HepG2 (cell line): ENCODE results near the gene E2F1. TPM values are rescaled to one million over a fixed set of nuclear protein-coding genes. Genes with fewer than 3 reads are reported as not detected.

Experiments
- ATRX ChIP-seq: sonication (generic); formaldehyde crosslinking; IDR thresholded peaks from 2 replicates; pipeline ENCODE4 v1.4.0; 2020; ENCODE audit warnings: missing genetic modification reagents, borderline replicate concordance
- ETV5 ChIP-seq: IDR thresholded peaks from 2 replicates; pipeline ENCODE4 v1.6.1; 2018; ENCODE audit warnings: missing biosample characterization, missing genetic modification reagents, inconsistent platforms, borderline replicate concordance
- FOSL1 ChIP-seq: sonication (generic); formaldehyde crosslinking; IDR thresholded peaks from 2 replicates; pipeline ENCODE4 v1.9.0; 2021; ENCODE audit warnings: missing genetic modification reagents, borderline replicate concordance
- FOXA3 ChIP-seq: IDR thresholded peaks from 2 replicates; pipeline ENCODE4 v1.6.1; 2016; ENCODE audit warnings: missing genetic modification reagents, missing compliant biosample characterization
- GATAD1 ChIP-seq: IDR thresholded peaks from 2 replicates; pipeline ENCODE4 v1.6.1; 2016; ENCODE audit warnings: missing genetic modification reagents, missing compliant biosample characterization
- IKZF5 ChIP-seq: IDR thresholded peaks from 2 replicates; pipeline ENCODE4 v1.6.1; 2018; ENCODE audit warnings: missing genetic modification reagents, mild to moderate bottlenecking, missing compliant biosample characterization
- JUND ChIP-seq: sonication (generic); formaldehyde crosslinking; IDR thresholded peaks from 2 replicates; pipeline ENCODE4 v1.8.0; 2022; ENCODE audit warnings: mild to moderate bottlenecking, missing genetic modification reagents
- KMT2A ChIP-seq: sonication (generic); formaldehyde crosslinking; IDR thresholded peaks from 2 replicates; pipeline ENCODE4 v1.4.0; 2020; ENCODE audit warnings: missing genetic modification reagents
- MLX ChIP-seq: IDR thresholded peaks from 2 replicates; pipeline ENCODE4 v1.6.1; 2016
- NCOR1 ChIP-seq: fragments of 200-600 bp; sonication (generic); IDR thresholded peaks from 2 replicates; pipeline ENCODE4 v1.7.0; 2017; ENCODE audit warnings: antibody characterized with exemption, low read length, borderline replicate concordance
- NR2F2 ChIP-seq: IDR thresholded peaks from 2 replicates; pipeline ENCODE4 v1.6.1; 2012; ENCODE audit warnings: low read depth, inconsistent platforms, borderline replicate concordance
- PAWR ChIP-seq: sonication (generic); formaldehyde crosslinking; IDR thresholded peaks from 2 replicates; pipeline ENCODE4 v1.4.0; 2020; ENCODE audit warnings: missing genetic modification reagents, mild to moderate bottlenecking, borderline replicate concordance
- PBX2 ChIP-seq: IDR thresholded peaks from 2 replicates; pipeline ENCODE4 v1.6.1; 2016; ENCODE audit warnings: control low read depth
- PPARG ChIP-seq: conservative IDR thresholded peaks from 2 replicates; pipeline ENCODE4 v1.6.1; 2016; ENCODE audit warnings: missing biosample characterization, missing genetic modification reagents
- RCOR2 ChIP-seq: IDR thresholded peaks from 2 replicates; pipeline ENCODE4 v1.6.1; 2016; ENCODE audit warnings: missing biosample characterization, missing genetic modification reagents
- RXRB ChIP-seq: IDR thresholded peaks from 2 replicates; pipeline ENCODE4 v1.6.1; 2016; ENCODE audit warnings: borderline replicate concordance, missing genetic modification reagents, missing compliant biosample characterization
- SAP130 ChIP-seq: IDR thresholded peaks from 2 replicates; pipeline ENCODE4 v1.6.1; 2016; ENCODE audit warnings: low read depth
- SKI ChIP-seq: fragments of 450-650 bp; IDR thresholded peaks from one replicate; pipeline ENCODE4 v1.6.1; 2018; ENCODE audit warnings: mild to moderate bottlenecking; ENCODE audit not compliant: partially characterized antibody
- ZBTB42 ChIP-seq: sonication (generic); formaldehyde crosslinking; IDR thresholded peaks from 2 replicates; pipeline ENCODE4 v1.5.0; 2020; ENCODE audit warnings: mild to moderate bottlenecking, missing genetic modification reagents
- ZFYVE20 ChIP-seq: sonication (generic); formaldehyde crosslinking; IDR thresholded peaks from 2 replicates; pipeline ENCODE4 v1.8.0; 2023; ENCODE audit warnings: low read depth, mild to moderate bottlenecking, moderate library complexity, missing genetic modification reagents, borderline replicate concordance
- ZGPAT ChIP-seq: IDR thresholded peaks from 2 replicates; pipeline ENCODE4 v1.6.1; 2016; ENCODE audit warnings: mild to moderate bottlenecking
- ZNF256 ChIP-seq: sonication (generic); formaldehyde crosslinking; conservative IDR thresholded peaks from 2 replicates; pipeline ENCODE4 v1.4.0; 2020; ENCODE audit warnings: missing genetic modification reagents
- ZNF260 ChIP-seq: sonication (generic); formaldehyde crosslinking; IDR thresholded peaks from 2 replicates; pipeline ENCODE4 v1.4.0; 2020; ENCODE audit warnings: missing genetic modification reagents, low read depth, mild to moderate bottlenecking, borderline replicate concordance
- ZNF484 ChIP-seq: sonication (generic); formaldehyde crosslinking; IDR thresholded peaks from 2 replicates; pipeline ENCODE4 v1.5.1; 2020; ENCODE audit warnings: mild to moderate bottlenecking, low read depth, missing genetic modification reagents, borderline replicate concordance
- ZNF510 ChIP-seq: sonication (generic); formaldehyde crosslinking; IDR thresholded peaks from 2 replicates; pipeline ENCODE4 v1.4.0; 2020; ENCODE audit warnings: low read depth, mild to moderate bottlenecking, missing genetic modification reagents
- ZNF704 ChIP-seq: sonication (generic); formaldehyde crosslinking; IDR thresholded peaks from 2 replicates; pipeline ENCODE4 v1.8.1; 2023; ENCODE audit warnings: mild to moderate bottlenecking, inconsistent platforms, moderate library complexity, missing genetic modification reagents, borderline replicate concordance
- polyA plus RNA-seq, 8 experiments: library from polyadenylated mRNA; depleted of rRNA in 3 of 8; stranded (reverse) in 7 of 8; unstranded in 1 of 8; fragments of >200 nt; fragmentation: Illumina TruSeq in 4 of 8; extraction: Trizol in 4 of 8; gene quantifications; 2 replicates each; pipeline versions ENCODE4 v1.2.1 to v1.2.3, GENCODE V29; 2011 to 2016; ENCODE audit warnings: low read depth in 4 of 8, missing spikeins in 1 of 8, mixed read lengths in 1 of 8; ENCODE audit not compliant: insufficient read depth in 1 of 8
- total RNA-seq, 5 experiments: library from RNA; depleted of rRNA; stranded (reverse); fragments of >200 nt; fragmentation: Illumina TruSeq; extraction: Trizol; gene quantifications; 2 replicates each; pipeline ENCODE4 v1.2.3, GENCODE V29; 2016; ENCODE audit warnings: low read depth in 1 of 5

Gene E2F1
- total and polyA plus RNA-seq, 2 of the 13 experiments (the other 11 are each of a cell fraction or from before 2014, with no cell fraction given): 25.5 to 39.4 TPM

GRCh38 chr20:33689973-33690372, 3.8 kb upstream of the E2F1 start (continued):
- TF ChIP-seq ZNF260 (CRISPR knock-in tag) (no peak), ZNF256 (no peak), FOSL1 (peak; percentile 60; the same call in 1 of the 2 replicates), GATAD1 (CRISPR knock-in tag) (peak; percentile 29; the same call in 1 of the 2 replicates), ZNF484 (CRISPR knock-in tag) (no peak), JUND (CRISPR knock-in tag) (peak; percentile 60; the same call in 1 of the 2 replicates), ATRX (CRISPR knock-in tag) (no peak), ETV5 (CRISPR knock-in tag) (peak; percentile 73; the same call in 1 of the 2 replicates), RCOR2 (CRISPR knock-in tag) (0 out of 2 replicates have a peak, but pooled peaks have one; percentile 49), ZNF704 (CRISPR knock-in tag) (no peak; the same call in 1 of the 2 replicates), ZFYVE20 (no peak), NR2F2 (0 out of 2 replicates have a peak, but pooled peaks have one; percentile 19), PAWR (CRISPR knock-in tag) (no peak), PPARG (CRISPR knock-in tag) (peak; percentile 90), ZGPAT (CRISPR knock-in tag) (peak; percentile 51), KMT2A (CRISPR knock-in tag) (0 out of 2 replicates have a peak, but pooled peaks have one; percentile 9), PBX2 (peak; percentile 35; the same call in 1 of the 2 replicates), IKZF5 (CRISPR knock-in tag) (0 out of 2 replicates have a peak, but pooled peaks have one; percentile 16), NCOR1 (no peak), FOXA3 (CRISPR knock-in tag) (0 out of 2 replicates have a peak, but pooled peaks have one; percentile 21), SKI (no peak), SAP130 (peak; percentile 62; the same call in 1 of the 2 replicates), MLX (CRISPR knock-in tag) (peak; percentile 16; the same call in 1 of the 2 replicates), ZNF510 (0 out of 2 replicates have a peak, but pooled peaks have one; percentile 36), ZBTB42 (CRISPR knock-in tag) (no peak), RXRB (peak; percentile 50; the same call in 1 of the 2 replicates)
